Uterus (tissue), 4 donors: ENCODE measurements around the gene ELMO1. TPM values are rescaled to one million over a fixed set of nuclear protein-coding genes. Genes with fewer than 3 reads are reported as not detected.

Experiments
- DNase-seq, 2 donors: peaks; one replicate each; pipeline ENCODE4 v3.0.0-alpha.2; 2019 to 2020
- H3K27ac ChIP-seq, 2 donors: fragments of 200-600 bp; sonication (generic); 1 replicate in 1 of 2; 2 replicates in 1 of 2; pipeline ENCODE4 v1.5.1; 2016 to 2018
- H3K27me3 ChIP-seq, 2 donors: fragments of 200-600 bp; sonication (generic); one replicate each; pipeline ENCODE4 v1.5.1; 2018 to 2019; ENCODE audit warnings: control low read depth in 1 of 2
- H3K36me3 ChIP-seq, 2 donors: fragments of 200-600 bp; sonication (generic); one replicate each; pipeline ENCODE4 v1.5.1; 2019; ENCODE audit warnings: control low read depth in 1 of 2
- H3K4me1 ChIP-seq, 2 donors: fragments of 200-600 bp; sonication (generic); one replicate each; pipeline ENCODE4 v1.5.1; 2018 to 2019; ENCODE audit warnings: control low read depth in 1 of 2
- H3K4me3 ChIP-seq, 2 donors: fragments of 200-600 bp; sonication (generic); 1 replicate in 1 of 2; 2 replicates in 1 of 2; pipeline ENCODE4 v1.5.1; 2018 to 2019; ENCODE audit warnings: mild to moderate bottlenecking in 1 of 2
- H3K9me3 ChIP-seq, 2 donors: fragments of 200-600 bp; sonication (generic); one replicate each; pipeline ENCODE4 v1.5.1; 2019; ENCODE audit warnings: control low read depth in 1 of 2
- CTCF ChIP-seq, 4 experiments: fragments of 200-600 bp in 2 of 4; fragments of 450-650 bp in 2 of 4; sonication (generic) in 2 of 4; IDR thresholded peaks; one replicate each; pipeline ENCODE4 v1.5.1; 2016 to 2019; ENCODE audit warnings: antibody characterized with exemption in 4 of 4, mild to moderate bottlenecking in 2 of 4, moderate library complexity in 1 of 4
- POLR2A ChIP-seq, 2 donors: fragments of 450-650 bp; IDR thresholded peaks; one replicate each; pipeline ENCODE4 v1.6.1; 2016; ENCODE audit warnings: antibody characterized with exemption in 2 of 2, mild to moderate bottlenecking in 1 of 2, moderate library complexity in 1 of 2
- intact Hi-C: fragments of 100-400 bp; cut with DNase I; formaldehyde crosslinking; loops from one replicate; pipeline ENCODE4 v1.15.1; 2023; ENCODE audit warnings: low total_unique reads
- total RNA-seq, 4 donors: library from RNA; depleted of rRNA in 3 of 4; stranded (reverse); fragments of >200 nt in 3 of 4; gene quantifications; one replicate each; pipeline versions ENCODE4 v1.1.0 to v1.2.4, GENCODE V29; 2014 to 2023
- donor health status: DM: yes; HTN: yes; CAD: no.

ELMO1 gene
- total RNA-seq, 4 donors from 2014 or later: 37.9 to 64.7 (median 55.5) TPM

- H3K4me1 ChIP-seq: no peaks in the 10 kb centered on the region
- H3K9me3 ChIP-seq: no peaks in the 10 kb centered on the region
- H3K27me3 ChIP-seq: no peaks in the 10 kb centered on the region
- H3K4me3 ChIP-seq: no peak overlapping the region
- DNase-seq: no peak
- no peak overlapping the region for H3K27ac ChIP-seq
- no peaks in the 10 kb centered on the region for H3K36me3 ChIP-seq
- intact Hi-C loops: no loop called here
- no peak for TF ChIP-seq CTCF (IDR thresholded peaks at IDR 0.05)
- no peak for TF ChIP-seq POLR2A (IDR thresholded peaks at IDR 0.05)
Measured at GRCh38 chr7:37150856-37151255, 297.8 kb downstream of the ELMO1 start.

GRCh38 chr7:37150180-37150579, 298.5 kb downstream of the ELMO1 start:
- Histone ChIP-seq H3K36me3 (no peaks in the 10 kb centered on the region), H3K4me3 (no peak overlapping the region), H3K4me1 (no peaks in the 10 kb centered on the region), H3K27ac (no peak overlapping the region), H3K9me3 (no peaks in the 10 kb centered on the region), H3K27me3 (no peaks in the 10 kb centered on the region)
- TF ChIP-seq CTCF (IDR thresholded peaks at IDR 0.05): no peak
- no peak for TF ChIP-seq POLR2A (IDR thresholded peaks at IDR 0.05)
- intact Hi-C loops: no loop called here
- no peak for DNase-seq

- Histone ChIP-seq H3K4me1 (no peaks in the 10 kb centered on the region), H3K9me3 (no peaks in the 10 kb centered on the region), H3K27ac (no peak overlapping the region), H3K36me3 (no peaks in the 10 kb centered on the region), H3K4me3 (no peak overlapping the region), H3K27me3 (no peaks in the 10 kb centered on the region)
- TF ChIP-seq POLR2A (IDR thresholded peaks at IDR 0.05): no peak
- no peak for TF ChIP-seq CTCF (IDR thresholded peaks at IDR 0.05)
- intact Hi-C loops: no loop called here
- no peak for DNase-seq
Measured at GRCh38 chr7:37149773-37150124, 298.9 kb downstream of the ELMO1 start.

GRCh38 chr7:37149051-37149772, 299.5 kb downstream of the ELMO1 start:
- Histone ChIP-seq H3K27ac (no peak overlapping the region), H3K9me3 (no peaks in the 10 kb centered on the region), H3K4me1 (no peaks in the 10 kb centered on the region), H3K36me3 (no peaks in the 10 kb centered on the region), H3K4me3 (no peak overlapping the region), H3K27me3 (no peaks in the 10 kb centered on the region)
- intact Hi-C loops: no loop called here
- DNase-seq: no peak
- TF ChIP-seq POLR2A (IDR thresholded peaks at IDR 0.05): no peak

GRCh38 chr7:37145682-37146081, 303.0 kb downstream of the ELMO1 start:
- Histone ChIP-seq H3K9me3 (no peaks in the 10 kb centered on the region), H3K36me3 (no peaks in the 10 kb centered on the region), H3K4me1 (no peaks in the 10 kb centered on the region), H3K27ac (no peak overlapping the region), H3K4me3 (no peak overlapping the region), H3K27me3 (no peaks in the 10 kb centered on the region)
- TF ChIP-seq POLR2A (IDR thresholded peaks at IDR 0.05) (no peak), CTCF (IDR thresholded peaks at IDR 0.05) (no peak)
- intact Hi-C loops: no loop called here
- no peak for DNase-seq

GRCh38 chr7:37144423-37144822, 304.2 kb downstream of the ELMO1 start:
- no peak overlapping the region for H3K4me3 ChIP-seq
- no peak for TF ChIP-seq POLR2A (IDR thresholded peaks at IDR 0.05)
- no peak for TF ChIP-seq CTCF (IDR thresholded peaks at IDR 0.05)
- intact Hi-C loops: no loop called here
- no peaks in the 10 kb centered on the region for H3K27me3 ChIP-seq
- no peaks in the 10 kb centered on the region for H3K4me1 ChIP-seq
- no peak overlapping the region for H3K27ac ChIP-seq
- no peak for DNase-seq
- peaks cover 0 to 4% of the 10 kb centered on the region in 2 donors for H3K9me3 ChIP-seq
- no peaks in the 10 kb centered on the region for H3K36me3 ChIP-seq
